HG03521 (cell line): ENCODE measurements around the gene EMCN.
"Not testable (repeated sequence)": the region's sequence is repeated elsewhere in the genome, so short reads cannot be mapped to it uniquely, and the experiment has no call there.

Source experiments
- ATAC-seq: cut with Tn5 transposase; IDR thresholded peaks from one replicate; pipeline ENCODE4 v1.9.1; 2021; ENCODE audit warnings: mild to moderate bottlenecking, moderate library complexity; ENCODE audit not compliant: unreplicated experiment

Gene EMCN, protein sequence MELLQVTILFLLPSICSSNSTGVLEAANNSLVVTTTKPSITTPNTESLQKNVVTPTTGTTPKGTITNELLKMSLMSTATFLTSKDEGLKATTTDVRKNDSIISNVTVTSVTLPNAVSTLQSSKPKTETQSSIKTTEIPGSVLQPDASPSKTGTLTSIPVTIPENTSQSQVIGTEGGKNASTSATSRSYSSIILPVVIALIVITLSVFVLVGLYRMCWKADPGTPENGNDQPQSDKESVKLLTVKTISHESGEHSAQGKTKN

DNA sequence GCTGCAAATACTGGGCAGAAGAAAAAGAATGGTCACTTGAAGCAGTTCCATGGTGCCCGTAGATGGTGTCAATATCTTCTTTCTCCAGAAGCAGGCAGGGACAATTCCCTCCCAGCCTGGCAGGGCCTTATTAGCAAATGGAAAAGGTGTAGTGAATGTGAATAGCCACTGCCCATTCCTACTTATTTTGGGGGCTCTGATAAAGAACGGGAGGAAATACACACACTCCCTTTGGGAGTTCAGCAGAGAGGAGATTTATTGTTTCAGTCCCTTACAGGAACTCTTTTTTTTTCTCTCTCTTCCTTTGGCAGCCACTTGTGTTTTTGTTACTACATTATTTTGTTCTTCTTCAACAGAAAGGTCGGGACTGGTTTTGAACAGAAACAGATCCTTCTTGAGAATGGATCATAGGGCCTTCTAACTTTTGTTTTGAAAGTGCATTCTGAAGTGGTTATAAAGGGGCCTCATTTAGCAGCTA, at the start of gene EMCN:
TSS of gene EMCN (minus strand) at position 159 of the 478 bp plus-strand sequence. CDS start at position 51, 108 bp downstream.
- ATAC-seq = no peak

DNA sequence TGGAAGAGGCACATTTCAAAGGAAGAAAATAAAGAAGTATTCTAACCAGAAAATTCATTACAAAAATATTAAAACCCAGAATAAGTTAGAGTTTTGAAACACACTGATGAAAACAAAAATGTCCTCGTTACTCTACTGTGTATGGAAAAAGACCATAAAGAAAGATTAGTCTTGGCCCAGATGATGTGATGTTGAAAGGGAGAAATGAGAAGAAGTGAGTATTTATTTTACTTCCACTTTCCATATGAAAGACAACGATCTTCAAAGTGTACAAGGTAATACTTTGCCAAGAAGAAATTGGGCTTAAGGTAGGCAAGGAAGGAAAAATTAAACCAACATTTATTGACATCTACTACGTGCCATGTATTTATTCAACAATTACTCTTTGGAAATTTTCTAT, 48.6 kb upstream of the EMCN start:
- ATAC-seq = no peak

GRCh38 chr4:100557306-100557705, 39.5 kb upstream of the EMCN start:
- no peak for ATAC-seq

DNA sequence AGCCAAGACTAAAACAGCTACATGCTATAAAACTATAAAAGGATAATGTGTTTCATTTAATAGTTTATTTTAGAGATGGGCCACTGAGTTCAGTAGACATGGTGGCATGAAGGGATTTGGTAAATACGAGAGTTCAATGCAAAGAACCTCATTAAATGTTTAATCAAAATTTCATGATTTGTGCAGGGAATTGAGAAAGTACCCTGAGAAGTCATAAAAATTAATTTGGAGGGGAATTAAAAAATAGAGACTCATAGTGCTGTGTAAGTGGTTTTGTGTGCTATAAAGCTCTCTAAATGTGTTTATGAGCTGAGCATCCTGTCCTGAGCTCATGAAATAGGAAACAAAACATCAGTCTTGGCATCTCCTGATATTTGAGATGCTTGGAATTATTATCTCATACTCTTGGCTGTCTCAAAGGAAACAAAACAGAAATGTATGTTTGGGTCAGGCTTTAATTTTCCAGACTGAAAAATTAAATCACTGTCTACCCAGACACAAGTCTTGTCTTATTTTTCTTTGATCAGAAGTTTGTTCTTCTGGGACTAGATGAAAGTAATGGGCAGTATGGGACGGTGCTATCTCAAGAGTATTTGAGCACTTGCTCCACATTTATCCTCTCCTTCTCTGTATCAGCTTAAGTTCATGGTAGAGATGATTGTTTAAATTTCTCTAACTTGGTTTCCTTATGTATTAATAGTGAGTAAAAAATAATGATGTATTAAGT, 38.0 kb upstream of the EMCN start:
- no peak for ATAC-seq

GRCh38 chr4:100548200-100548560, 30.4 kb upstream of the EMCN start:
- no peak for ATAC-seq

DNA sequence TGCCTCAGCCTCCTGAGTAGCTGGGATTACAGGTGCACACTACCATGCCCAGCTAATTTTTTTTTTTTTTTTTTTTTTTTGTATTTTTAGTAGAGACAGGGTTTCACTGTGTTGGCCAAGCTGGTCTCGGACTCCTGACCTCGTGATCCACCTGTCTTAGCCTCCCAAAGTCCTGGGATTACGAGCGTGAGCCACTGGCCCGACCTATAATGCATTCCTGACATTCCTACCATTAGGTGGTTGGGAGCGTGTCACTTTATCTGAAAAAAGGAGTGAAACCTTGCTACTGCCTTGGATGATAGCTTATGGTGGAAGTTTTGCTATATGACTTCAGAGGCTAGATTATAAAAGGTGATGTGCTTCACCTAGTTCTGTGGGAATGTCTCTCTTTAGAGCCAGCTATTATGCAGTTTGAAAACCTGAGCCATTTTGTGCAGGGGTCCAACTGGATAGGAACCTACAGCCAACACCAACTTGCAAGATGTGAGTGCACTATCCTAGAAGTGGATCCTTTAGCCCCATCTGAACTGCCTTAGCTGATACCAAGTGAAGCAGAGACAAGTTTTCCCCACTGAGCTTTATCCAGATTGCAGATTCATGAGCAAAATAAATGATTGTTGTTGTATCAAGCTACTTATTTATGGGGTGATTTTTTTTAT, 29.8 kb upstream of the EMCN start:
- ATAC-seq = no peak

GRCh38 chr4:100545427-100545826, 27.6 kb upstream of the EMCN start:
- ATAC-seq = no peak

- ATAC-seq = no peak
Observed at GRCh38 chr4:100540131-100540530, 22.3 kb upstream of the EMCN start.

DNA sequence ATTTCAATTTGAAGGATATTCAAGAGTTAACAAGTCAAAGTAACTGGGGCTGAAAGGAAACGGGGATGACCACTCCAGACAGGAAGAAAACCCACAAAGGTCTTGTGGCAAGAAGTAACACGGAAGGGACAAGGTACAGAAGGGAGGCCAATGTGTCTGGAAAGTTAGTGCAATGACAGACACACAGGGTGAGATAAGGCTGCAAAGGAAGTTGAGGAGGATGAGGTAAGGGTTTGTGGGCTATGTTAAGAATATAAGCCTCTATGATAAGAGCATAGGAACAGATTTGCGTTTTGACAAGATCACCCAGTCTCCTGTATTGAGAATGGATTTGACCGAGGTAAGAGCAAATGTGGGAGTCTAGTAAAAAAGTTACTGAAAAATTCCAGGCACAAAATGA, 21.9 kb upstream of the EMCN start:
- ATAC-seq = no peak

GRCh38 chr4:100533741-100534140, 15.9 kb upstream of the EMCN start:
- ATAC-seq = no peak

GRCh38 chr4:100530161-100530560, 12.3 kb upstream of the EMCN start:
- not testable (repeated sequence) for ATAC-seq

GRCh38 chr4:100525686-100526085, 7.9 kb upstream of the EMCN start:
- ATAC-seq = no peak

DNA sequence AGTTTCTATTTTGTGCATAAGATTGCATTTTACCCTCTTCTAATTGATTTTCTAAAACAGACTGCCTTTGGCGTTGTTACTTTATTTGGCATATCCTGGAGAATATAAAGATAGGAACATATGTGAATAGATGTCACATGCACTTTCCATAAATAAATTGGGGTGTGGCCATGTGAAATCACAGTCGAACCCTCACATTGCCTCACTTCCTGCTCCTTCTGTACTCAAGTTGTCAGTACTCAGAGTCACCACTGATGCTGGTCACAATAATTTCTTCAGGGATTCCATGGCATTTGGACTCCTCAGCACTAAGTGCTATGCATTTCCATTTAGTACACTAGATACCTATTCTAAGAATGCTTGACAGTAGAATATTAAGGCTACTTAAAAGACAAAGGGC, 1.4 kb upstream of the EMCN start:
- ATAC-seq = no peak

DNA sequence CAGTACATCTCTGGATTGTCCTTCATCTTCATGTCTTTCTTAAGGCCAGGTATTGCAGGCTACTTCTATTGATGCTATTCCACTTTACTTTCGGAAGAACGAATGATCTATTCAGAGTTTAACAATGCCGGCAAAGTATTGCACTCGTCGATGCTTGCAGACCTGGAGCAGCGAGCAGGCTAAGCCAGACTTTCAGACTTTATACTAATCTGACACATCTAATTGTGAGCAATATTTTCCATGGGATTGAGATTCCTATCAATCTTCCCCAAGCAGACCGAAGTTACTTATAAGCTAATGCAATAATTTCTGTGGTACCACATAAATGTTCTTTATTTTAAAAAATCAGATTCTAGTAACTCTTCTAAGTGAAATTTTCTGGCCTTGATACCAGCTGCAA, 1.6 kb downstream of the EMCN start:
- ATAC-seq = no peak

GRCh38 chr4:100511896-100512295, 5.9 kb downstream of the EMCN start:
- ATAC-seq = no peak

- ATAC-seq = no peak
Observed at GRCh38 chr4:100510551-100510950, 7.3 kb downstream of the EMCN start.

DNA sequence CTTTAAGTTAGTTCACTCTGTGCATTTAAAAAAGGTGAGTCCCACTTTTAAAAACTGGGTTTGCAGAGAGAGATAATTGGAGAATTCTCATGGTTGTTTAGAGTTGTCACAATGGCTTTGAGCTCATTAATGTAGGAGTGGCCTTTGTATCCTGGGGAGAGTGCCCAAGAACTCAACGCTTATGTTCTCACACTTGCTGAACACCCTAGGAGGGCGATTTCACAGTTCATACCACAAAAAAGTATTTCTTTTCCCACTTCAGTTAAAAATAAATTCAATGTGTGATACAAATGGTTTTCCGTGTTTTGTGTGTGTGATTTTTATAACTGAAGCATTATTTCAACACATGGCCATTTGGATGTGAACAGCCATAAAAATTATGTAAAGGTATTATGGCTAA, 8.4 kb downstream of the EMCN start:
- ATAC-seq = no peak

GRCh38 chr4:100508691-100509090, 9.1 kb downstream of the EMCN start:
- no peak for ATAC-seq

DNA sequence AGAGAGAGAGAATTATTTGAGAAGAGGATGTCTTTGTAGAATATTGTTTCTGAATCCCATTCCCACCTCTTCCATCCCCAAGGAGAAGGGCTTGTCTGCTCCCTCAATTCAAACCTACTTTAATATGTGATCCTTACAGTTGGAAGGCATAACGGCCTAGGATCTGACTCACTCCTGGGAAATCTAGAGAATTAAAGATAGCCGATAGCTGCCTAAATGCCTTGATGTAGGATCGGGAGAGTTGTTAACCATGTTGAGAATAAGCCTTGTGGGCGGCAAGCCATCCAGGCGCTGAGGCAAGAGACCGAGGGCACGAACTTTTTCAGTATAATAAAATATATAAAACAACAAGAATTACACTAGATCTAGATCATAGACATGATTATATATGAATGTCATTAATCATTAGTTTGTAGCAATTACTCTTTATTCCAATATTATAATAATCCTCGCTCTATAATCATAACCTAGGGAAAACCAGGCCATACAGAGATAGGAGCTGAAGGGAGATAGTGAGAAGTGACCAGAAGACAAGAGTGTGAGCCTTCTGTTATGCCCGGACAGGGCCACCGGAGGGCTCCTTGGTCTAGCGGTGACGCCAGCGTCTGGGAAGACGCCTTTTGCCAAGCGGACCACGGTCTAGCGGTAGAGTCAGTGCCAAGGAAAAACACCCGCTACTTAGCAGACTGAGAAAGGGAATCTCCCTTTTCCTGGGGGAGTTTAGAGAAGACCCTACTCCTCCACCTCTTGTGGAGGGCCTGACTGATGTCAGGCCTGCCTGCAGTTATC, 13.5 kb downstream of the EMCN start:
- ATAC-seq = no peak

- ATAC-seq = no peak
Observed at GRCh38 chr4:100497791-100498190, 20.0 kb downstream of the EMCN start.

GRCh38 chr4:100495074-100495473, 22.7 kb downstream of the EMCN start:
- no peak for ATAC-seq
